HG03575 (cell line): ENCODE measurements around the gene KIF6.
"Not testable (repeated sequence)": the region's sequence is repeated elsewhere in the genome, so short reads cannot be mapped to it uniquely, and the experiment has no call there.

Source experiments
- ATAC-seq: cut with Tn5 transposase; IDR thresholded peaks from one replicate; pipeline ENCODE4 v1.9.1; 2021; ENCODE audit not compliant: unreplicated experiment, insufficient number of reproducible peaks, low FRiP score; ENCODE audit errors: extremely low read depth

Gene KIF6

GRCh38 chr6:39723350-39723749, 1.9 kb downstream of the KIF6 start:
- not testable (repeated sequence) for ATAC-seq

- no peak for ATAC-seq
These were observed 10.4 kb downstream of the KIF6 start for GRCh38 chr6:39714802-39715201.

GRCh38 chr6:39707962-39708683, 17.1 kb downstream of the KIF6 start:
- ATAC-seq = no peak

GRCh38 chr6:39706819-39707335, 18.3 kb downstream of the KIF6 start:
- ATAC-seq = no peak

- ATAC-seq = no peak
These were observed 22.9 kb downstream of the KIF6 start for GRCh38 chr6:39702265-39702664.

GRCh38 chr6:39700362-39700761, 24.8 kb downstream of the KIF6 start:
- ATAC-seq = no peak

GRCh38 chr6:39698789-39699188, 26.4 kb downstream of the KIF6 start:
- no peak for ATAC-seq

GRCh38 chr6:39696986-39697788, 28.0 kb downstream of the KIF6 start:
- no peak for ATAC-seq

- no peak for ATAC-seq
These were observed 29.8 kb downstream of the KIF6 start for GRCh38 chr6:39695447-39695846.

GRCh38 chr6:39693206-39693605, 32.0 kb downstream of the KIF6 start:
- ATAC-seq = no peak

GRCh38 chr6:39688494-39688893, 36.7 kb downstream of the KIF6 start:
- no peak for ATAC-seq

GRCh38 chr6:39686976-39687375, 38.2 kb downstream of the KIF6 start:
- no peak for ATAC-seq

- ATAC-seq = no peak
These were observed 39.3 kb downstream of the KIF6 start for GRCh38 chr6:39685938-39686337.

GRCh38 chr6:39685489-39685826, 39.8 kb downstream of the KIF6 start:
- ATAC-seq = no peak

- ATAC-seq = no peak
These were observed 40.3 kb downstream of the KIF6 start for GRCh38 chr6:39684790-39685488.

GRCh38 chr6:39681674-39682121, 43.5 kb downstream of the KIF6 start:
- ATAC-seq = no peak

- ATAC-seq = no peak
These were observed 46.3 kb downstream of the KIF6 start for GRCh38 chr6:39678914-39679313.

- not testable (repeated sequence) for ATAC-seq
These were observed 47.9 kb downstream of the KIF6 start for GRCh38 chr6:39677318-39677717.

GRCh38 chr6:39670519-39670918, 54.7 kb downstream of the KIF6 start:
- ATAC-seq = no peak

GRCh38 chr6:39669973-39670342, 55.2 kb downstream of the KIF6 start:
- no peak for ATAC-seq
